GM04504 (cell line): ENCODE measurements around the gene HMGCS1.
"Not testable (repeated sequence)": the region's sequence is repeated elsewhere in the genome, so short reads cannot be mapped to it uniquely, and the experiment has no call there.

Source experiments
- DNase-seq: peaks from one replicate; pipeline ENCODE4 v3.0.0-alpha.2; 2012; ENCODE audit warnings: low read depth

The HMGCS1 gene

GRCh38 chr5:43273552-43273951 is 39.7 kb downstream of the HMGCS1 start:
- DNase-seq, result no peak

GRCh38 chr5:43270645-43271044 is 42.6 kb downstream of the HMGCS1 start:
- no peak for DNase-seq

GRCh38 chr5:43268188-43268820 is 44.9 kb downstream of the HMGCS1 start:
- DNase-seq, result no peak

- not testable (repeated sequence) for DNase-seq
Observed at GRCh38 chr5:43262269-43262668, 50.9 kb downstream of the HMGCS1 start.

GRCh38 chr5:43258116-43258515 is 55.1 kb downstream of the HMGCS1 start:
- no peak for DNase-seq

- no peak for DNase-seq
Observed at GRCh38 chr5:43256261-43256966, 56.8 kb downstream of the HMGCS1 start.

- DNase-seq, result no peak
Observed at GRCh38 chr5:43255704-43256103, 57.5 kb downstream of the HMGCS1 start.

GRCh38 chr5:43251754-43252153 is 61.5 kb downstream of the HMGCS1 start:
- DNase-seq, result no peak

- DNase-seq, result no peak
Observed at GRCh38 chr5:43245724-43246385, 67.4 kb downstream of the HMGCS1 start.

GRCh38 chr5:43244823-43245565 is 68.2 kb downstream of the HMGCS1 start:
- DNase-seq, result no peak

GRCh38 chr5:43243270-43243669 is 69.9 kb downstream of the HMGCS1 start:
- no peak for DNase-seq

GRCh38 chr5:43242196-43242595 is 71.0 kb downstream of the HMGCS1 start:
- no peak for DNase-seq
